Immature natural killer cell (primary cell): ENCODE results near the gene RDH11. TPM values are rescaled to one million over a fixed set of nuclear protein-coding genes. Genes with fewer than 3 reads are reported as not detected.
A peak's percentile ranks its signal among the peaks of the same experiment; 100 is the strongest.

Experiments
- DNase-seq, 3 donors: peaks; one replicate each; pipeline ENCODE4 v3.0.0; 2022; ENCODE audit warnings: mixed read lengths in 1 of 3
- H3K27ac Mint-ChIP-seq, 6 donors: one replicate each; pipeline ENCODE4 v1.8.0; 2020; ENCODE audit warnings: mixed read lengths in 6 of 6, mild to moderate bottlenecking in 5 of 6, inconsistent platforms in 4 of 6, moderate library complexity in 3 of 6
- H3K27me3 Mint-ChIP-seq, 3 donors: one replicate each; pipeline ENCODE4 v1.8.0; 2020 to 2021; ENCODE audit warnings: low read depth in 3 of 3, mild to moderate bottlenecking in 3 of 3, mixed read lengths in 3 of 3, moderate library complexity in 3 of 3, inconsistent platforms in 1 of 3
- H3K36me3 Mint-ChIP-seq, 3 donors: one replicate each; pipeline ENCODE4 v1.8.0; 2020; ENCODE audit warnings: mixed read lengths in 3 of 3, inconsistent platforms in 2 of 3, mild to moderate bottlenecking in 2 of 3
- H3K4me1 Mint-ChIP-seq, 2 donors: one replicate each; pipeline ENCODE4 v1.8.0; 2020; ENCODE audit warnings: inconsistent platforms in 2 of 2, mild to moderate bottlenecking in 2 of 2, mixed read lengths in 2 of 2, moderate library complexity in 1 of 2
- H3K4me3 Mint-ChIP-seq, 5 donors: one replicate each; pipeline ENCODE4 v1.8.0; 2020; ENCODE audit warnings: mild to moderate bottlenecking in 5 of 5, mixed read lengths in 5 of 5, inconsistent platforms in 3 of 5, moderate library complexity in 3 of 5
- H3K9me3 Mint-ChIP-seq, 6 donors: one replicate each; pipeline ENCODE4 v1.8.0; 2020; ENCODE audit warnings: mild to moderate bottlenecking in 6 of 6, mixed read lengths in 6 of 6, inconsistent platforms in 4 of 6, moderate library complexity in 3 of 6
- polyA plus RNA-seq, 3 donors: library from polyadenylated mRNA; unstranded; fragments of 300-500 nt; fragmentation: Illumina TruSeq; gene quantifications; one replicate each; pipeline ENCODE4 v1.2.3, GENCODE V29; 2021

Gene RDH11
- polyA plus RNA-seq, 3 donors from 2014 or later, result 62.7 to 113 (median 76.1) TPM

- peaks cover 0 to 2% (median 0%) of the 10 kb centered on the region in 3 donors for H3K27me3 Mint-ChIP-seq
- no peak overlapping the region for H3K4me3 Mint-ChIP-seq
- no peaks in the 10 kb centered on the region for H3K9me3 Mint-ChIP-seq
- H3K27ac Mint-ChIP-seq, result no peak overlapping the region
- H3K36me3 Mint-ChIP-seq, result peaks cover 23 to 60% (median 35%) of the 10 kb centered on the region in 3 donors
- H3K4me1 Mint-ChIP-seq, result peaks cover 0 to 4% of the 10 kb centered on the region in 2 donors
- no peak for DNase-seq
Measured at GRCh38 chr14:67653651-67654280, 41.8 kb downstream of the RDH11 start.

GRCh38 chr14:67652189-67652588, 43.4 kb downstream of the RDH11 start:
- no peak overlapping the region for H3K27ac Mint-ChIP-seq
- H3K36me3 Mint-ChIP-seq, result peaks cover 17 to 58% (median 31%) of the 10 kb centered on the region in 3 donors
- no peak for DNase-seq
- H3K9me3 Mint-ChIP-seq, result no peaks in the 10 kb centered on the region
- peaks cover 0 to 2% (median 0%) of the 10 kb centered on the region in 3 donors for H3K27me3 Mint-ChIP-seq
- no peaks in the 10 kb centered on the region for H3K4me1 Mint-ChIP-seq
- no peak overlapping the region for H3K4me3 Mint-ChIP-seq

- peak overlapping the region in 2 of 6 donors; percentile 23 to 49 for H3K27ac Mint-ChIP-seq
- no peaks in the 10 kb centered on the region for H3K9me3 Mint-ChIP-seq
- H3K36me3 Mint-ChIP-seq, result peaks cover 16 to 63% (median 26%) of the 10 kb centered on the region in 3 donors
- no peaks in the 10 kb centered on the region for H3K4me1 Mint-ChIP-seq
- H3K27me3 Mint-ChIP-seq, result peaks cover 0 to 2% (median 0%) of the 10 kb centered on the region in 3 donors
- no peak for DNase-seq
- no peak overlapping the region for H3K4me3 Mint-ChIP-seq
Measured at GRCh38 chr14:67650694-67651093, 44.9 kb downstream of the RDH11 start.

GRCh38 chr14:67650151-67650550, 45.4 kb downstream of the RDH11 start:
- Mint-ChIP-seq H3K27me3 (peaks cover 0 to 2% (median 0%) of the 10 kb centered on the region in 3 donors), H3K4me3 (no peak overlapping the region), H3K4me1 (no peaks in the 10 kb centered on the region), H3K36me3 (peaks cover 12 to 69% (median 26%) of the 10 kb centered on the region in 3 donors), H3K27ac (peak overlapping the region in 1 of 6 donors; percentile 34), H3K9me3 (no peaks in the 10 kb centered on the region)
- no peak for DNase-seq

GRCh38 chr14:67646131-67646530, 49.4 kb downstream of the RDH11 start:
- Mint-ChIP-seq H3K27ac (peak overlapping the region in 3 of 6 donors; percentile 4 to 66 (median 20)), H3K4me3 (no peak overlapping the region), H3K9me3 (no peaks in the 10 kb centered on the region), H3K27me3 (peaks cover 0 to 2% (median 2%) of the 10 kb centered on the region in 3 donors), H3K36me3 (peaks cover 9 to 47% (median 18%) of the 10 kb centered on the region in 3 donors), H3K4me1 (peaks cover 0 to 5% of the 10 kb centered on the region in 2 donors)
- no peak for DNase-seq

- H3K27me3 Mint-ChIP-seq, result peaks cover 0 to 2% (median under 1%) of the 10 kb centered on the region in 3 donors
- peaks cover 9 to 40% (median 10%) of the 10 kb centered on the region in 3 donors for H3K36me3 Mint-ChIP-seq
- no peaks in the 10 kb centered on the region for H3K9me3 Mint-ChIP-seq
- no peak overlapping the region for H3K4me3 Mint-ChIP-seq
- H3K4me1 Mint-ChIP-seq, result peaks cover 0 to 5% of the 10 kb centered on the region in 2 donors
- no peak for DNase-seq
- peak overlapping the region in 1 of 6 donors; percentile 30 for H3K27ac Mint-ChIP-seq
Measured at GRCh38 chr14:67645414-67645813, 50.1 kb downstream of the RDH11 start.

- no peak for DNase-seq
- Mint-ChIP-seq H3K27me3 (peaks cover 0 to 3% (median 0%) of the 10 kb centered on the region in 3 donors), H3K4me1 (peaks cover 0 to 5% of the 10 kb centered on the region in 2 donors), H3K9me3 (no peaks in the 10 kb centered on the region), H3K27ac (peak overlapping the region in 5 of 6 donors; percentile 43 to 73 (median 61)), H3K4me3 (no peak overlapping the region), H3K36me3 (peaks cover 4 to 31% (median 6%) of the 10 kb centered on the region in 3 donors)
Measured at GRCh38 chr14:67644428-67644827, 51.1 kb downstream of the RDH11 start.

GRCh38 chr14:67643713-67644112, 51.9 kb downstream of the RDH11 start:
- peaks cover 0 to 5% of the 10 kb centered on the region in 2 donors for H3K4me1 Mint-ChIP-seq

GRCh38 chr14:67641902-67642749, 53.4 kb downstream of the RDH11 start:
- H3K27me3 Mint-ChIP-seq, result peaks cover 0 to 3% (median 0%) of the 10 kb centered on the region in 3 donors
- no peak overlapping the region for H3K4me3 Mint-ChIP-seq
- DNase-seq, result no peak
- no peaks in the 10 kb centered on the region for H3K9me3 Mint-ChIP-seq
- peaks cover 0 to 5% of the 10 kb centered on the region in 2 donors for H3K4me1 Mint-ChIP-seq
- H3K36me3 Mint-ChIP-seq, result peaks cover 0 to 22% (median 4%) of the 10 kb centered on the region in 3 donors
- peak overlapping the region in 5 of 6 donors; percentile 11 to 85 (median 73) for H3K27ac Mint-ChIP-seq

More at GRCh38 chr14:67643713-67644112, 51.9 kb downstream of the RDH11 start:
- H3K9me3 Mint-ChIP-seq, result no peaks in the 10 kb centered on the region
- peaks cover 0 to 3% (median 0%) of the 10 kb centered on the region in 3 donors for H3K27me3 Mint-ChIP-seq
- peak overlapping the region in 5 of 6 donors; percentile 43 to 73 (median 61) for H3K27ac Mint-ChIP-seq
- no peak for DNase-seq
- peaks cover 0 to 27% (median 6%) of the 10 kb centered on the region in 3 donors for H3K36me3 Mint-ChIP-seq
- H3K4me3 Mint-ChIP-seq, result no peak overlapping the region

GRCh38 chr14:67641480-67641879, 54.1 kb downstream of the RDH11 start:
- no peak overlapping the region for H3K4me3 Mint-ChIP-seq
- H3K27me3 Mint-ChIP-seq, result peaks cover 0 to 3% (median 0%) of the 10 kb centered on the region in 3 donors
- H3K27ac Mint-ChIP-seq, result peak overlapping the region in 1 of 6 donors; percentile 11
- H3K9me3 Mint-ChIP-seq, result no peaks in the 10 kb centered on the region
- no peak for DNase-seq
- H3K36me3 Mint-ChIP-seq, result peaks cover 0 to 15% (median 0%) of the 10 kb centered on the region in 3 donors
- H3K4me1 Mint-ChIP-seq, result peaks cover 0 to 5% of the 10 kb centered on the region in 2 donors

GRCh38 chr14:67638642-67639041, 56.9 kb downstream of the RDH11 start:
- DNase-seq, result no peak
- peaks cover 0 to under 1% (median 0%) of the 10 kb centered on the region in 3 donors for H3K36me3 Mint-ChIP-seq
- H3K4me1 Mint-ChIP-seq, result peaks cover 0 to 5% of the 10 kb centered on the region in 2 donors
- no peak overlapping the region for H3K27ac Mint-ChIP-seq
- no peak overlapping the region for H3K4me3 Mint-ChIP-seq
- no peaks in the 10 kb centered on the region for H3K9me3 Mint-ChIP-seq
- H3K27me3 Mint-ChIP-seq, result peaks cover 0 to 5% (median 0%) of the 10 kb centered on the region in 3 donors

GRCh38 chr14:67636361-67636919, 59.1 kb downstream of the RDH11 start:
- H3K27ac Mint-ChIP-seq, result no peak overlapping the region
- no peaks in the 10 kb centered on the region for H3K9me3 Mint-ChIP-seq

GRCh38 chr14:67633451-67634147, 62.0 kb downstream of the RDH11 start:
- no peak for DNase-seq
- H3K27ac Mint-ChIP-seq, result no peak overlapping the region
- H3K9me3 Mint-ChIP-seq, result no peaks in the 10 kb centered on the region
- peaks cover 2 to 4% (median 4%) of the 10 kb centered on the region in 3 donors for H3K27me3 Mint-ChIP-seq
- H3K4me3 Mint-ChIP-seq, result no peak overlapping the region
- peaks cover 0 to 6% (median 0%) of the 10 kb centered on the region in 3 donors for H3K36me3 Mint-ChIP-seq
- no peaks in the 10 kb centered on the region for H3K4me1 Mint-ChIP-seq

More at GRCh38 chr14:67636361-67636919, 59.1 kb downstream of the RDH11 start:
- H3K36me3 Mint-ChIP-seq, result peaks cover 0 to 6% (median 0%) of the 10 kb centered on the region in 3 donors
- H3K4me3 Mint-ChIP-seq, result no peak overlapping the region
- no peaks in the 10 kb centered on the region for H3K4me1 Mint-ChIP-seq
- H3K27me3 Mint-ChIP-seq, result peaks cover 1 to 3% (median 3%) of the 10 kb centered on the region in 3 donors
- DNase-seq, result no peak
